Neural cell (in vitro differentiated cells): ENCODE results near the gene KIF6. TPM values are rescaled to one million over a fixed set of nuclear protein-coding genes. Genes with fewer than 3 reads are reported as not detected.

Experiments used
- H2AFZ ChIP-seq: fragments of 200-600, 300-800 bp; sonication (generic), shearing (Covaris generic); 2 replicates; pipeline ENCODE4 v1.6.0; 2014; ENCODE audit warnings: low read depth, mild to moderate bottlenecking, antibody characterized with exemption, low read length, moderate library complexity
- H3F3A ChIP-seq: fragments of 200-600 bp; shearing (Covaris generic); 2 replicates; pipeline ENCODE4 v1.6.1; 2016; ENCODE audit warnings: mild to moderate bottlenecking, moderate library complexity, mixed read lengths, antibody characterized with exemption, low read length; ENCODE audit not compliant: insufficient read depth, poor library complexity, severe bottlenecking
- H3K27ac ChIP-seq: fragments of 200-600, 300-800 bp; sonication (generic), shearing (Covaris generic); 2 replicates; pipeline ENCODE4 v1.5.1; 2014; ENCODE audit warnings: mild to moderate bottlenecking, low read length, moderate library complexity
- H3K27me3 ChIP-seq: fragments of 300-800, 200-600 bp; sonication (generic), shearing (Covaris generic); 2 replicates; pipeline ENCODE4 v1.6.0; 2014; ENCODE audit warnings: mild to moderate bottlenecking, low read depth, low read length, moderate library complexity; ENCODE audit not compliant: insufficient read depth
- H3K36me3 ChIP-seq: fragments of 300-800, 200-600 bp; sonication (generic), shearing (Covaris generic); 2 replicates; pipeline ENCODE4 v1.5.1; 2014; ENCODE audit warnings: mild to moderate bottlenecking, antibody characterized with exemption, low read length, moderate library complexity; ENCODE audit not compliant: insufficient read depth
- H3K4me2 ChIP-seq: fragments of 300-800, 200-600 bp; sonication (generic), shearing (Covaris generic); 2 replicates; pipeline ENCODE4 v1.6.0; 2014; ENCODE audit warnings: mild to moderate bottlenecking, low read length
- H3K4me3 ChIP-seq: fragments of 300-800, 200-600 bp; sonication (generic), shearing (Covaris generic); 2 replicates; pipeline ENCODE4 v1.5.1; 2014; ENCODE audit warnings: mild to moderate bottlenecking, low read length, moderate library complexity
- H3K79me2 ChIP-seq: fragments of 200-600 bp; shearing (Covaris generic); replicated peaks from 2 replicates; pipeline ENCODE4 v1.6.0; 2014; ENCODE audit warnings: mild to moderate bottlenecking, low read length, moderate library complexity; ENCODE audit not compliant: insufficient read depth
- H3K9ac ChIP-seq: fragments of 300-800, 200-600 bp; sonication (generic), shearing (Covaris generic); 2 replicates; pipeline ENCODE4 v1.6.1; 2016; ENCODE audit warnings: mild to moderate bottlenecking, low read length, mixed read lengths
- H3K9me2 ChIP-seq: fragments of 200-600 bp; shearing (Covaris generic); 2 replicates; pipeline ENCODE4 v1.6.1; 2016; ENCODE audit warnings: mild to moderate bottlenecking, low read length, mixed read lengths; ENCODE audit not compliant: insufficient read depth
- H3K9me3 ChIP-seq: fragments of 200-600, 300-800 bp; sonication (generic), shearing (Covaris generic); 2 replicates; pipeline ENCODE4 v1.6.1; 2016; ENCODE audit warnings: mild to moderate bottlenecking, mixed run types, low read length, moderate library complexity, mixed read lengths
- H4K20me1 ChIP-seq: fragments of 200-600 bp; shearing (Covaris generic); 2 replicates; pipeline ENCODE4 v1.6.1; 2016; ENCODE audit warnings: mild to moderate bottlenecking, mixed run types; ENCODE audit not compliant: insufficient read depth
- CTCF ChIP-seq: fragments of 450-650 bp; IDR thresholded peaks from 2 replicates; pipeline ENCODE4 v1.5.1; 2014; ENCODE audit warnings: antibody characterized with exemption, mild to moderate bottlenecking, moderate library complexity; ENCODE audit not compliant: poor library complexity, severe bottlenecking
- EP300 ChIP-seq: fragments of 450-650 bp; conservative IDR thresholded peaks from 2 replicates; pipeline ENCODE4 v1.6.1; 2014; ENCODE audit warnings: antibody characterized with exemption, mild to moderate bottlenecking, moderate library complexity; ENCODE audit not compliant: poor library complexity, severe bottlenecking
- EZH2 ChIP-seq: fragments of 200-600, 300-800 bp; shearing (Covaris generic), sonication (generic); IDR thresholded peaks from 2 replicates; pipeline ENCODE4 v1.6.1; 2014; ENCODE audit warnings: antibody characterized with exemption, low read length, borderline replicate concordance, mild to moderate bottlenecking; ENCODE audit not compliant: insufficient read depth, poor library complexity, severe bottlenecking
- MXI1 ChIP-seq: fragments of 450-650 bp; conservative IDR thresholded peaks from 2 replicates; pipeline ENCODE4 v1.6.1; 2014; ENCODE audit warnings: antibody characterized with exemption, mild to moderate bottlenecking; ENCODE audit not compliant: poor library complexity, severe bottlenecking
- POLR2AphosphoS5 ChIP-seq: IDR thresholded peaks from 2 replicates; pipeline ENCODE4 v1.6.1; 2012
- RAD21 ChIP-seq: fragments of 450-650 bp; conservative IDR thresholded peaks from 2 replicates; pipeline ENCODE4 v1.6.1; 2014; ENCODE audit warnings: antibody characterized with exemption, mild to moderate bottlenecking, moderate library complexity
- REST ChIP-seq: IDR thresholded peaks from 2 replicates; pipeline ENCODE4 v1.6.1; 2012; ENCODE audit warnings: borderline replicate concordance
- SMC3 ChIP-seq: fragments of 450-650 bp; conservative IDR thresholded peaks from 2 replicates; pipeline ENCODE4 v1.6.1; 2014; ENCODE audit warnings: antibody characterized with exemption, mild to moderate bottlenecking, moderate library complexity; ENCODE audit not compliant: poor library complexity
- TAF1 ChIP-seq: IDR thresholded peaks from 2 replicates; pipeline ENCODE4 v1.6.1; 2012; ENCODE audit warnings: low read depth
- polyA plus RNA-seq: library from polyadenylated mRNA; depleted of rRNA; stranded (reverse); fragments of >200 nt; gene quantifications from 2 replicates; pipeline ENCODE4 v1.2.3, GENCODE V29; 2014

Gene KIF6
- polyA plus RNA-seq, 1 donor from 2014 or later: 2.1 TPM

- Histone ChIP-seq H3K79me2 (no peaks in the 10 kb centered on the region), H3K9me2 (no peaks in the 10 kb centered on the region), H4K20me1 (no peaks in the 10 kb centered on the region), H3K36me3 (no peaks in the 10 kb centered on the region), H3K4me3 (no peak overlapping the region), H3K4me2 (no peak overlapping the region), H3K27ac (no peak overlapping the region), H3K9ac (no peak overlapping the region), H3K9me3 (no peaks in the 10 kb centered on the region), H3K27me3 (no peaks in the 10 kb centered on the region), H3F3A (no peaks in the 10 kb centered on the region), H2AFZ (no peak overlapping the region)
- TF ChIP-seq MXI1 (no peak), SMC3 (no peak), CTCF (no peak)
Observed at GRCh38 chr6:39769012-39769411, 43.8 kb upstream of the KIF6 start.

GRCh38 chr6:39765508-39766065, 40.4 kb upstream of the KIF6 start:
- H3K36me3 ChIP-seq: no peaks in the 10 kb centered on the region
- H3K9me2 ChIP-seq: no peaks in the 10 kb centered on the region
- H3K9me3 ChIP-seq: no peaks in the 10 kb centered on the region
- no peaks in the 10 kb centered on the region for H3K27me3 ChIP-seq
- H3K4me3 ChIP-seq: no peak overlapping the region
- no peak overlapping the region for H3K4me2 ChIP-seq
- no peak for TF ChIP-seq REST
- H4K20me1 ChIP-seq: no peaks in the 10 kb centered on the region
- H3K79me2 ChIP-seq: no peaks in the 10 kb centered on the region
- H3K27ac ChIP-seq: no peak overlapping the region
- H2AFZ ChIP-seq: no peak overlapping the region
- H3F3A ChIP-seq: no peaks in the 10 kb centered on the region
- no peak overlapping the region for H3K9ac ChIP-seq

- no peaks in the 10 kb centered on the region for H3F3A ChIP-seq
- no peaks in the 10 kb centered on the region for H3K79me2 ChIP-seq
- no peaks in the 10 kb centered on the region for H4K20me1 ChIP-seq
- no peak for TF ChIP-seq CTCF
- no peak for TF ChIP-seq TAF1
- no peak for TF ChIP-seq EZH2
- no peak for TF ChIP-seq SMC3
- no peak for TF ChIP-seq MXI1
- no peak for TF ChIP-seq REST
- TF ChIP-seq RAD21: no peak
- no peak for TF ChIP-seq POLR2AphosphoS5
- no peak for TF ChIP-seq EP300
- H3K27ac ChIP-seq: no peak overlapping the region
- no peaks in the 10 kb centered on the region for H3K9me3 ChIP-seq
- H3K27me3 ChIP-seq: no peaks in the 10 kb centered on the region
- no peaks in the 10 kb centered on the region for H3K36me3 ChIP-seq
- H3K4me3 ChIP-seq: no peak overlapping the region
- H3K9me2 ChIP-seq: no peaks in the 10 kb centered on the region
- no peak overlapping the region for H3K9ac ChIP-seq
- no peak overlapping the region for H3K4me2 ChIP-seq
- no peak overlapping the region for H2AFZ ChIP-seq
Observed at GRCh38 chr6:39760226-39760952, 35.2 kb upstream of the KIF6 start.
